HepG2 (cell line): Measurements from ENCODE around the gene AGBL2. TPM values are rescaled to one million over a fixed set of nuclear protein-coding genes. Genes with fewer than 3 reads are reported as not detected.

Source experiments
- ATAC-seq: fragments of 200-7000 bp; cut with Tn5 transposase; 3 replicates; pipeline ENCODE4 v1.9.1; 2020; ENCODE audit warnings: mild to moderate bottlenecking, moderate library complexity
- BruUV-seq: library from RNA; stranded (reverse); fragments of 400-500 nt; replicated peaks from 2 replicates; lab custom pipeline; 2021; lab: Mats Ljungman, UMichigan
- CTCF ChIA-PET: fragments of 300-600 bp; formaldehyde crosslinking; extraction: SDS; loops from one replicate; lab custom pipeline; 2021; ENCODE audit warnings: low total read pairs, inconsistent platforms, low intra/inter-chr PET ratio; lab: Yijun Ruan, JAX
- POLR2A ChIA-PET: fragments of 350-600 bp; sonication (Branson Sonifier 250); formaldehyde crosslinking; loops from one replicate; lab custom pipeline; 2020; ENCODE audit warnings: antibody characterized with exemption, inconsistent platforms; lab: Yijun Ruan, JAX
- DNase-seq: peaks from one replicate; pipeline ENCODE4 v3.0.0-alpha.2; 2015; ENCODE audit warnings: low spot score
- FAIRE-seq: peaks from 3 replicates; lab custom pipeline; 2011; peaks lifted over from hg19 to GRCh38; lab: Jason Lieb, UNC
- H2AFZ ChIP-seq: one replicate; pipeline ENCODE4 v1.6.1; 2011; ENCODE audit warnings: low read length, inconsistent platforms
- H3K27ac ChIP-seq: fragments of 300-600 bp; 3 replicates; pipeline ENCODE4 v1.8.0; 2011; ENCODE audit warnings: mixed run types, mild to moderate bottlenecking, mixed read lengths, low read length, inconsistent platforms; ENCODE audit not compliant: insufficient read depth; ENCODE audit errors: extremely low read length
- H3K27me3 ChIP-seq, 2 experiments: fragments of 200-600 bp in 1 of 2; 2 replicates in 1 of 2; 3 replicates in 1 of 2; pipeline versions ENCODE4 v1.6.0 to v1.8.0; 2011; ENCODE audit warnings: low read length in 2 of 2, mild to moderate bottlenecking in 2 of 2, moderate library complexity in 2 of 2, inconsistent platforms in 1 of 2; ENCODE audit not compliant: insufficient read depth in 2 of 2, control insufficient read depth in 1 of 2
- H3K36me3 ChIP-seq, 2 experiments: fragments of 200-600 bp in 1 of 2; replicated peaks in 1 of 2; 2 replicates in 1 of 2; 3 replicates in 1 of 2; pipeline versions ENCODE4 v1.5.1 to v1.8.0; 2011; ENCODE audit warnings: low read length in 2 of 2, inconsistent platforms in 1 of 2; ENCODE audit not compliant: insufficient read depth in 2 of 2, control insufficient read depth in 1 of 2
- H3K4me1 ChIP-seq: 2 replicates; pipeline ENCODE4 v1.5.1; 2012; ENCODE audit warnings: low read length, inconsistent platforms; ENCODE audit not compliant: insufficient read depth
- H3K4me2 ChIP-seq: 2 replicates; pipeline ENCODE4 v1.6.0; 2011; ENCODE audit warnings: low read depth, low read length, inconsistent platforms
- H3K4me3 ChIP-seq, 3 experiments: fragments of 200-600 bp in 1 of 3; sonication (generic), shearing (Covaris generic) in 1 of 3; replicated peaks in 1 of 3; 2 replicates each; pipeline ENCODE4 v1.5.1; 2011 to 2016; ENCODE audit warnings: low read length in 3 of 3, inconsistent platforms in 2 of 3, low read depth in 2 of 3, mild to moderate bottlenecking in 2 of 3, control low read depth in 1 of 3, mixed read lengths in 1 of 3; ENCODE audit not compliant: insufficient read depth in 1 of 3
- H3K79me2 ChIP-seq: one replicate; pipeline ENCODE4 v1.6.1; 2011; ENCODE audit warnings: low read length, inconsistent platforms; ENCODE audit not compliant: insufficient read depth
- H3K9ac ChIP-seq: 2 replicates; pipeline ENCODE4 v1.6.0; 2011; ENCODE audit warnings: mild to moderate bottlenecking, low read depth, low read length, inconsistent platforms; ENCODE audit not compliant: insufficient read depth
- H3K9me3 ChIP-seq: 2 replicates; pipeline ENCODE4 v1.5.1; 2012; ENCODE audit warnings: mild to moderate bottlenecking, low read length
- H4K20me1 ChIP-seq: 2 replicates; pipeline ENCODE4 v1.6.0; 2011; ENCODE audit warnings: inconsistent platforms, mild to moderate bottlenecking, low read length, moderate library complexity; ENCODE audit not compliant: insufficient read depth
- CHCHD3 ChIP-seq: sonication (generic); formaldehyde crosslinking; IDR thresholded peaks from 2 replicates; pipeline ENCODE4 v1.8.0; 2022; ENCODE audit warnings: mild to moderate bottlenecking, missing genetic modification reagents, moderate library complexity
- DDIT3 ChIP-seq: sonication (generic); formaldehyde crosslinking; IDR thresholded peaks from 2 replicates; pipeline ENCODE4 v1.4.0; 2020; ENCODE audit warnings: mild to moderate bottlenecking, missing genetic modification reagents
- ETS1 ChIP-seq: sonication (generic); formaldehyde crosslinking; IDR thresholded peaks from 2 replicates; pipeline ENCODE4 v1.4.0; 2020; ENCODE audit warnings: missing genetic modification reagents
- ISX ChIP-seq: sonication (generic); formaldehyde crosslinking; conservative IDR thresholded peaks from 2 replicates; pipeline ENCODE4 v1.5.0; 2020; ENCODE audit warnings: missing genetic modification reagents
- LCORL ChIP-seq, 2 experiments: fragments of 450-650 bp in 1 of 2; sonication (generic) in 1 of 2; formaldehyde crosslinking in 1 of 2; IDR thresholded peaks; 2 replicates each; pipeline versions ENCODE4 v1.5.0 to v1.6.1; 2017 to 2020; ENCODE audit warnings: antibody characterized with exemption in 1 of 2, missing genetic modification reagents in 1 of 2
- MED13 ChIP-seq: sonication (generic); formaldehyde crosslinking; IDR thresholded peaks from 2 replicates; pipeline ENCODE4 v1.5.0; 2020; ENCODE audit warnings: missing genetic modification reagents
- MLLT10 ChIP-seq: sonication (generic); formaldehyde crosslinking; IDR thresholded peaks from 2 replicates; pipeline ENCODE4 v1.4.0; 2020; ENCODE audit warnings: missing genetic modification reagents
- MTF2 ChIP-seq: sonication (generic); formaldehyde crosslinking; IDR thresholded peaks from 2 replicates; pipeline ENCODE4 v1.5.0; 2020; ENCODE audit warnings: missing genetic modification reagents, borderline replicate concordance
- MZF1 ChIP-seq: sonication (generic); formaldehyde crosslinking; IDR thresholded peaks from 2 replicates; pipeline ENCODE4 v1.8.1; 2023; ENCODE audit warnings: mild to moderate bottlenecking, missing genetic modification reagents, borderline replicate concordance
- RBM39 ChIP-seq: fragments of 200-400 bp; formaldehyde crosslinking; IDR thresholded peaks from one replicate; pipeline ENCODE4 v1.6.1; 2018; ENCODE audit warnings: antibody characterized with exemption, mild to moderate bottlenecking, low read depth, low read length; ENCODE audit not compliant: poor library complexity, severe bottlenecking
- ZC3H4 ChIP-seq: sonication (generic); formaldehyde crosslinking; IDR thresholded peaks from 2 replicates; pipeline ENCODE4 v1.4.0; 2020; ENCODE audit warnings: missing genetic modification reagents, borderline replicate concordance
- ZNF432 ChIP-seq: sonication (generic); formaldehyde crosslinking; IDR thresholded peaks from 2 replicates; pipeline ENCODE4 v1.5.0; 2020; ENCODE audit warnings: missing genetic modification reagents, mild to moderate bottlenecking, borderline replicate concordance
- WGBS: methylation state at CpG from one replicate; pipeline ENCODE4 v1.1.6; 2017; ENCODE audit warnings: low lambda C conversion rate; 5-methylcytosine and 5-hydroxymethylcytosine counted together
- in situ Hi-C: cut with HindIII; loops from 2 replicates; pipeline ENCODE4 v1.10.0; 2017; ENCODE audit warnings: low pct_unique_long_range_greater_than_20kb; ENCODE audit not compliant: extremely low pct_ligation_motif_present
- intact Hi-C: fragments of 100-400 bp; cut with micrococcal nuclease; formaldehyde crosslinking; loops from one replicate; pipeline ENCODE4 v1.10.0; 2022; ENCODE audit not compliant: unreplicated experiment
- polyA plus RNA-seq, 8 experiments: library from polyadenylated mRNA; depleted of rRNA in 3 of 8; stranded (reverse) in 7 of 8; unstranded in 1 of 8; fragments of >200 nt; fragmentation: Illumina TruSeq in 4 of 8; extraction: Trizol in 4 of 8; gene quantifications; 2 replicates each; pipeline versions ENCODE4 v1.2.1 to v1.2.3, GENCODE V29; 2011 to 2016; ENCODE audit warnings: low read depth in 4 of 8, missing spikeins in 1 of 8, mixed read lengths in 1 of 8; ENCODE audit not compliant: insufficient read depth in 1 of 8
- total RNA-seq, 5 experiments: library from RNA; depleted of rRNA; stranded (reverse); fragments of >200 nt; fragmentation: Illumina TruSeq; extraction: Trizol; gene quantifications; 2 replicates each; pipeline ENCODE4 v1.2.3, GENCODE V29; 2016; ENCODE audit warnings: low read depth in 1 of 5

The AGBL2 gene
- total and polyA plus RNA-seq, 2 of the 13 experiments (the other 11 are each of a cell fraction or from before 2014, with no cell fraction given), result 1.6 to 5.7 TPM

- no peak for DNase-seq
- Histone ChIP-seq H3K27me3 (no peaks in the 10 kb centered on the region), H3K9me3 (no peaks in the 10 kb centered on the region), H3K9ac (no peak overlapping the region), H3K36me3 (peaks cover 10 to 47% of the 10 kb centered on the region in 2 experiments), H3K4me3 (no peak overlapping the region), H2AFZ (no peak overlapping the region), H3K27ac (peak overlapping the region; percentile 59), H4K20me1 (peaks cover 2% of the 10 kb centered on the region; the same call in 1 of the 2 replicates), H3K4me1 (peaks cover 59% of the 10 kb centered on the region), H3K4me2 (no peak overlapping the region), H3K79me2 (no peaks in the 10 kb centered on the region)
- TF ChIP-seq MZF1 (CRISPR knock-in tag) (no peak), ZC3H4 (CRISPR knock-in tag) (no peak), MTF2 (CRISPR knock-in tag) (no peak), ETS1 (CRISPR knock-in tag) (no peak), MLLT10 (CRISPR knock-in tag) (no peak), RBM39 (no peak), ISX (no peak), ZNF432 (CRISPR knock-in tag) (no peak), DDIT3 (CRISPR knock-in tag) (no peak), MED13 (no peak), LCORL (IDR thresholded peaks at IDR 0.05) (no peak), LCORL (CRISPR knock-in tag; IDR thresholded peaks at IDR 0.05) (no peak), CHCHD3 (CRISPR knock-in tag) (no peak)
- no peak for FAIRE-seq
- intact Hi-C loops (no loop called here), in situ Hi-C loops (loop anchor here (10.0 kb wide), 1 partner anchor 78 kb away; the partner anchor contains the start of gene MTCH2)
- POLR2A ChIA-PET, result interaction anchor here (1.5 kb wide), 1 partner anchor 8 kb away, joined by 40 read pairs; the partner anchor contains the start of gene AGBL2
- no TSS peak for BruUV-seq
- CTCF ChIA-PET, result no interaction called here
- WGBS, result 96% methylated on average over 3 of the region's 3 CpGs
- no peak for ATAC-seq
These were observed 7.9 kb upstream of the AGBL2 start for GRCh38 chr11:47723041-47723440.
